HCT116 (cell line): ENCODE data around the gene KLF3. TPM values are rescaled to one million over a fixed set of nuclear protein-coding genes. Genes with fewer than 3 reads are reported as not detected.

Experiments
- ATAC-seq: fragments of 200-7000 bp; cut with Tn5 transposase; 2 replicates; pipeline ENCODE4 v1.9.1; 2020; ENCODE audit warnings: mild to moderate bottlenecking, moderate library complexity
- BruUV-seq: library from RNA; stranded (reverse); fragments of 400-500 nt; replicated peaks from 2 replicates; lab custom pipeline; 2021; lab: Mats Ljungman, UMichigan
- CTCF ChIA-PET: fragments of 300-600 bp; sonication (Branson Sonifier 250); formaldehyde crosslinking; loops from one replicate; lab custom pipeline; 2021; ENCODE audit warnings: antibody characterized with exemption; lab: Charles Lee
- POLR2A ChIA-PET: fragments of 300-600, 350-600 bp; sonication (Branson Sonifier 250); formaldehyde crosslinking; loops from one replicate; lab custom pipeline; 2021; ENCODE audit warnings: antibody characterized with exemption; lab: Charles Lee
- RAD21 ChIA-PET, 2 experiments: fragments of 300-600 bp; sonication (Branson Sonifier 250); formaldehyde crosslinking; loops; one replicate each; lab custom pipeline; 2023; ENCODE audit warnings: low total read pairs in 2 of 2; ENCODE audit not compliant: uncharacterized antibody in 2 of 2, unreplicated experiment in 2 of 2, low non-redundant PET in 1 of 2; lab: Charles Lee
- DNase-seq: peaks from one replicate; pipeline ENCODE4 v3.0.0-alpha.2; 2010; ENCODE audit warnings: low read depth, low spot score
- H2AFZ ChIP-seq: fragments of 200-600 bp; shearing (Covaris generic), sonication (generic); 2 replicates; pipeline ENCODE4 v1.6.1; 2017; ENCODE audit warnings: low read depth, mixed run types, mixed read lengths, antibody characterized with exemption, low read length; ENCODE audit not compliant: poor library complexity, severe bottlenecking
- H3K27ac ChIP-seq: 2 replicates; pipeline ENCODE4 v1.5.1; 2012; ENCODE audit warnings: low read depth, low read length
- H3K27me3 ChIP-seq: fragments of 200-600 bp; sonication (generic); 2 replicates; pipeline ENCODE4 v1.6.1; 2016; ENCODE audit warnings: mixed run types, low read length, mixed read lengths; ENCODE audit not compliant: insufficient read depth
- H3K36me3 ChIP-seq, 2 experiments: fragments of 200-500 bp in 1 of 2; fragments of 200-600 bp in 1 of 2; sonication (Bioruptor generic) in 1 of 2; sonication (generic) in 1 of 2; 2 replicates each; pipeline versions ENCODE4 v1.5.1 to v1.6.1; 2014 to 2016; ENCODE audit warnings: low read length in 2 of 2, inconsistent platforms in 1 of 2, mixed read lengths in 1 of 2, mixed run types in 1 of 2; ENCODE audit not compliant: insufficient read depth in 2 of 2, control insufficient read depth in 1 of 2
- H3K4me1 ChIP-seq, 2 experiments: fragments of 200-600 bp in 1 of 2; sonication (generic) in 1 of 2; 2 replicates each; pipeline versions ENCODE4 v1.5.1 to v1.6.1; 2012 to 2017; ENCODE audit warnings: low read length in 2 of 2, inconsistent platforms in 1 of 2, mild to moderate bottlenecking in 1 of 2, mixed read lengths in 1 of 2, mixed run types in 1 of 2, moderate library complexity in 1 of 2; ENCODE audit not compliant: insufficient read depth in 2 of 2, control insufficient read depth in 1 of 2
- H3K4me2 ChIP-seq: fragments of 200-600 bp; sonication (generic); 2 replicates; pipeline ENCODE4 v1.6.1; 2017; ENCODE audit warnings: mixed run types, low read length, mixed read lengths
- H3K4me3 ChIP-seq, 2 experiments: fragments of 200-600 bp in 1 of 2; sonication (generic) in 1 of 2; replicated peaks in 1 of 2; 2 replicates each; pipeline ENCODE4 v1.5.1; 2011 to 2016; ENCODE audit warnings: low read length in 2 of 2, control low read depth in 1 of 2, low read depth in 1 of 2, mild to moderate bottlenecking in 1 of 2, mixed read lengths in 1 of 2, mixed run types in 1 of 2
- H3K79me2 ChIP-seq: fragments of 200-600 bp; sonication (generic); 2 replicates; pipeline ENCODE4 v1.6.1; 2017; ENCODE audit warnings: mild to moderate bottlenecking, mixed run types, low read length, moderate library complexity, mixed read lengths; ENCODE audit not compliant: insufficient read depth
- H3K9ac ChIP-seq: fragments of 200-600 bp; sonication (generic); 2 replicates; pipeline ENCODE4 v1.6.1; 2016; ENCODE audit warnings: low read length, mixed read lengths
- H3K9me2 ChIP-seq: fragments of 200-600 bp; sonication (generic), shearing (Covaris generic); 2 replicates; pipeline ENCODE4 v1.6.1; 2017; ENCODE audit warnings: mixed run types, mild to moderate bottlenecking, moderate library complexity; ENCODE audit not compliant: insufficient read depth
- H3K9me3 ChIP-seq, 2 experiments: fragments of 200-500 bp in 1 of 2; fragments of 200-600 bp in 1 of 2; sonication (Bioruptor generic) in 1 of 2; sonication (generic) in 1 of 2; 2 replicates each; pipeline ENCODE4 v1.6.1; 2014 to 2017; ENCODE audit warnings: low read length in 2 of 2, mixed read lengths in 2 of 2, inconsistent platforms in 1 of 2, low read depth in 1 of 2, mild to moderate bottlenecking in 1 of 2, mixed run types in 1 of 2, moderate library complexity in 1 of 2; ENCODE audit not compliant: control insufficient read depth in 1 of 2, insufficient read depth in 1 of 2
- H4K20me1 ChIP-seq: fragments of 200-600 bp; sonication (generic), shearing (Covaris generic); 2 replicates; pipeline ENCODE4 v1.6.1; 2017; ENCODE audit warnings: mixed run types, mild to moderate bottlenecking, moderate library complexity; ENCODE audit not compliant: insufficient read depth
- CBX3 ChIP-seq: IDR thresholded peaks from 2 replicates; pipeline ENCODE4 v1.6.1; 2012; ENCODE audit warnings: low read depth
- CEBPB ChIP-seq: IDR thresholded peaks from 2 replicates; pipeline ENCODE4 v1.6.1; 2012; ENCODE audit warnings: low read depth
- CTCF ChIP-seq, 3 experiments: fragments of 200-600 bp in 1 of 3; sonication (generic) in 1 of 3; IDR thresholded peaks in 2 of 3; conservative IDR thresholded peaks in 1 of 3; 2 replicates each; pipeline ENCODE4 v1.5.1; 2012 to 2017; ENCODE audit warnings: low read depth in 2 of 3, low read length in 2 of 3, antibody characterized with exemption in 1 of 3, borderline replicate concordance in 1 of 3, control low read depth in 1 of 3, mild to moderate bottlenecking in 1 of 3, mixed read lengths in 1 of 3, mixed run types in 1 of 3, moderate library complexity in 1 of 3; ENCODE audit not compliant: insufficient read depth in 1 of 3
- ELF1 ChIP-seq: IDR thresholded peaks from 2 replicates; pipeline ENCODE4 v1.6.1; 2012; ENCODE audit warnings: low read depth, borderline replicate concordance
- FOSL1 ChIP-seq: IDR thresholded peaks from 2 replicates; pipeline ENCODE4 v1.6.1; 2012; ENCODE audit warnings: low read depth
- REST ChIP-seq: IDR thresholded peaks from 2 replicates; pipeline ENCODE4 v1.6.1; 2012; ENCODE audit warnings: low read depth
- ZFX ChIP-seq: fragments of 450-650 bp; IDR thresholded peaks from 2 replicates; pipeline ENCODE4 v1.6.1; 2017
- intact Hi-C: fragments of 100-400 bp; cut with micrococcal nuclease; formaldehyde crosslinking; loops from 2 replicates; pipeline ENCODE4 v1.10.0; 2022
- total RNA-seq: library from RNA; stranded (reverse); gene quantifications from one replicate; pipeline ENCODE4 v1.2.1, GENCODE V29; 2021; ENCODE audit not compliant: unreplicated experiment

Gene KLF3
- total RNA-seq, 1 experiment from 2014 or later: 44.2 TPM

DNA sequence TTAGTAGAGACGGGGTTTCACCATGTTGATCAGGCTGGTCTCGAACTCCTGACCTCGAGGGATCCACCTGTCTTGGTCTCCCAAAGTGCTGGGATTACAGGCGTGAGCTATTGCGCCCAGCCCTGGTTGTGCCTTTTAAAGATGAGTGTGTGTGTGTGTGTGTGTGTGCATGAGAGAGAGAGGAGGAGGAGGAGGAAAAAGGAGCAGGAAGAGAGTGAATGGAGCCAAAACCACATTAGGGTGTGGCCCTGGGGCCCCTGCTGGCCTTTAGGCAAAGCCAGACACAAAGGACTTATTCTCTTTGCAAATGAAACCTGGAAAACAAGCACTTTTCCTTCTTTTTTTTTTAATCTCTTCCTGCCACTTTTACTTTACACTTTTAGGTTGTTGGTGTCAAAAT, 48.2 kb upstream of the KLF3 start (continued):
- no peak for TF ChIP-seq CTCF (IDR thresholded peaks at IDR 0.05 in 2 of 3, conservative IDR thresholded peaks at IDR 0.05 in 1 of 3; ENCODE audit: borderline replicate concordance in 1 of 3, insufficient read depth in 1 of 3, low read depth in 2 of 3, low read length in 2 of 3)

DNA sequence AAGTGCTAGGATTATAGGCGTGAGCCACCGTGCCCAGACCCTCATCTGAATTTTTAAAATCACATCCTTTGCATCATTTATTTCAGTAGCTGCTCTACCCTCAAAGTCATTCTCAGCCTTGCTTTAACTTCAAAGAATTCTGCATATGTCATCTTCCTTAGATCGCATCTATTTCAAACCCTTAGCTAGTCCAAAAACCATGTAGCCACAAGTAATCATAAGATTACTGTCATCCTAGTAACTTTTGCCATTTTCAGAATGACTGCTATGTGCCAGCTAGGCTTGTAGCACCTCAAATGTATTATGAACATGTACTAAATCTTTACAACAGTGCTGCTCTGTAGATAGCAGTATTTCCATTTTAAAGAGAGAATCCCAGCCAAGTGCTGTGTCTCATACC, 45.5 kb upstream of the KLF3 start:
- H3K27ac ChIP-seq: no peak overlapping the region
- no peak overlapping the region for H2AFZ ChIP-seq
- H3K4me1 ChIP-seq: peaks cover 20 to 28% of the 10 kb centered on the region in 2 experiments
- CTCF ChIA-PET: no interaction called here
- RAD21 ChIA-PET: no interaction called here
- no peaks in the 10 kb centered on the region for H3K9me3 ChIP-seq
- no peaks in the 10 kb centered on the region for H3K27me3 ChIP-seq
- POLR2A ChIA-PET: no interaction called here
- H3K9ac ChIP-seq: no peak overlapping the region
- H3K36me3 ChIP-seq: no peaks in the 10 kb centered on the region
- DNase-seq (no peak), ATAC-seq (no peak)
- H3K4me2 ChIP-seq: no peak overlapping the region
- no peak overlapping the region for H3K4me3 ChIP-seq
- no peaks in the 10 kb centered on the region for H4K20me1 ChIP-seq
- H3K9me2 ChIP-seq: no peaks in the 10 kb centered on the region
- intact Hi-C loops: no loop called here
- TF ChIP-seq ELF1 (no peak), FOSL1 (no peak), ZFX (no peak), REST (no peak), CEBPB (no peak), CBX3 (no peak)
- H3K79me2 ChIP-seq: no peaks in the 10 kb centered on the region
- BruUV-seq: no TSS peak
